Mammary epithelial cell (primary cell): ENCODE results near the gene RPH3AL.

ENCODE experiments used
- EZH2 ChIP-seq: IDR thresholded peaks from 2 replicates; pipeline ENCODE4 v1.6.1; 2012; ENCODE audit warnings: low read length, inconsistent platforms, borderline replicate concordance
- TF ChIP-seq, protein P1 (sequence below), 2 donors: IDR thresholded peaks in 1 of 2; conservative IDR thresholded peaks in 1 of 2; 2 replicates each; pipeline ENCODE4 v1.5.1; 2011 to 2012; ENCODE audit warnings: inconsistent platforms in 2 of 2, low read length in 2 of 2, mild to moderate bottlenecking in 2 of 2, control low read depth in 1 of 2, low read depth in 1 of 2; ENCODE audit not compliant: insufficient read depth in 1 of 2; ENCODE audit errors: extremely low read depth in 1 of 2

GRCh38 chr17:236641-237405, 115.8 kb downstream of the RPH3AL start:
- TF ChIP-seq, protein P1, sequence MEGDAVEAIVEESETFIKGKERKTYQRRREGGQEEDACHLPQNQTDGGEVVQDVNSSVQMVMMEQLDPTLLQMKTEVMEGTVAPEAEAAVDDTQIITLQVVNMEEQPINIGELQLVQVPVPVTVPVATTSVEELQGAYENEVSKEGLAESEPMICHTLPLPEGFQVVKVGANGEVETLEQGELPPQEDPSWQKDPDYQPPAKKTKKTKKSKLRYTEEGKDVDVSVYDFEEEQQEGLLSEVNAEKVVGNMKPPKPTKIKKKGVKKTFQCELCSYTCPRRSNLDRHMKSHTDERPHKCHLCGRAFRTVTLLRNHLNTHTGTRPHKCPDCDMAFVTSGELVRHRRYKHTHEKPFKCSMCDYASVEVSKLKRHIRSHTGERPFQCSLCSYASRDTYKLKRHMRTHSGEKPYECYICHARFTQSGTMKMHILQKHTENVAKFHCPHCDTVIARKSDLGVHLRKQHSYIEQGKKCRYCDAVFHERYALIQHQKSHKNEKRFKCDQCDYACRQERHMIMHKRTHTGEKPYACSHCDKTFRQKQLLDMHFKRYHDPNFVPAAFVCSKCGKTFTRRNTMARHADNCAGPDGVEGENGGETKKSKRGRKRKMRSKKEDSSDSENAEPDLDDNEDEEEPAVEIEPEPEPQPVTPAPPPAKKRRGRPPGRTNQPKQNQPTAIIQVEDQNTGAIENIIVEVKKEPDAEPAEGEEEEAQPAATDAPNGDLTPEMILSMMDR (conservative IDR thresholded peaks at IDR 0.05 in 1 of 2, IDR thresholded peaks at IDR 0.05 in 1 of 2; ENCODE audit: extremely low read depth in 1 of 2, insufficient read depth in 1 of 2, low read depth in 1 of 2, low read length in 2 of 2) = no peak
- no peak for TF ChIP-seq EZH2
